Stimulated activated CD8-positive, alpha-beta memory T cell treated with anti-CD3 and anti-CD28 coated beads, Interleukin-4, amount 100 ng/mL, for 4 hours (primary cell): ENCODE measurements around the gene PRSS35.
A peak's percentile ranks its signal among the peaks of the same experiment; 100 is the strongest.
"Not testable (repeated sequence)": the region's sequence is repeated elsewhere in the genome, so short reads cannot be mapped to it uniquely, and the experiment has no call there.

Experiments
- DNase-seq, 2 donors: peaks; one replicate each; pipeline ENCODE4 v3.0.0-alpha.2; 2020; ENCODE audit warnings: low read depth in 2 of 2, low spot score in 1 of 2

Gene PRSS35

GRCh38 chr6:83517500-83517899, 5.2 kb downstream of the PRSS35 start:
- DNase-seq, result no peak

DNA sequence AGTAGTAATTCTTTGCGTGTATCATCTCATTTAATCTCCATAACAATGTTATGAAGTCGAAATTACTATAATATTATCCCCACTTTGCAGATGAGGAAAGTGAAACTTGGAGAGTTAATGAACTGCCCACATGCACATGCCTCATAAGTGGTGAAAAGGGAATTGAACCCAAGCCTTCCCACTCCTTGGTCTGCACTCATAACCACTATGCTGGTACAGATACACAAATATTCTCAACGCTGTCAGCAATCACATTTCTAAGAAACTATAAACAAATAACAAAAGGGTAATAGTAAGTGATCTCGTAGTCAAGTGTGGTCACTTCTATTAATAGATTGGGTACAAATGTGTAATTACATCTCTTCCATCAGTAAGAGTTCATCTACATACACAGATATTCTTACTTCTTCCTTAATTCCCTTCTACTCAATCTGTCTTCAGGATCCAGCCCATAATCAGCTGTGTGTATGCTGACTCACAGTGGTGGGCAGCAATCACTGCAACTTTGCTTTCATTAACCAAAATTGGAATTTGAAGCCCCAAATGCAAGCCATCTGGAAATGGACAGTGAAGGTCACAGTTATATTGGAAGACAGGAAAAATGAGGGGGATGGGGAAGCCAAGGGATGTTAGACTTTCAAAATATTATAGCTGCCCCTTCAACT, 6.6 kb downstream of the PRSS35 start:
- no peak for DNase-seq

DNA sequence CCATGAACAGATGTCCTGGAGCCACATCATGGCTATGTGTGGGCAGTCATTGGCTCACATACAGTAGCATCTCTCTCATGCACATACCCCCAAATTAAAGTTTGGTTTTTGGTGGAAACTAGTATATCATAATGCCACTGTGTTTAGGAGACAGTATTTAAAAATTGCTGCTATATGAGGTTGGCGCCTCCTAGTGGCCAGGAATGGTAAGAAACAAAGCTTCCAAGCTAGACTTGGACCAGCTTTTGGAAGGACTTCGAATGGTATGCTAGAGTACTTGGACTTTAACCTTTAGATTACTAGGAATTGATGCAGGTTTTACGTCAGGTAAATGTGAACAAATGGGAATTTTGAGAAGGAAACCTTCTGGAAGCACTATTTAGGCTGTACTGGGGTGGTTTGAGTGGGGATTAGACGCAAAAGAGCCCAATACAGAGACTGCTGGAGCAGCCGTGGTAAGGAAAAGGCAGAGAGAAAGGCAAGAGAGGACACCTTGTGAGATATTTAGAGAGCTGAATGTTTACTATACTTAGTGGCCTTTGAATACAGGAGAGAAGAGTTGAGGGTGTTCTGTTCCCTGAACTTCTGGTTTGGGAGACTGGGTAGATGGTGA, 23.8 kb downstream of the PRSS35 start:
- DNase-seq, result peak in 1 of 2 donors; percentile 7

- DNase-seq, result no peak
Measured at GRCh38 chr6:83536647-83537589, 24.6 kb downstream of the PRSS35 start.

DNA sequence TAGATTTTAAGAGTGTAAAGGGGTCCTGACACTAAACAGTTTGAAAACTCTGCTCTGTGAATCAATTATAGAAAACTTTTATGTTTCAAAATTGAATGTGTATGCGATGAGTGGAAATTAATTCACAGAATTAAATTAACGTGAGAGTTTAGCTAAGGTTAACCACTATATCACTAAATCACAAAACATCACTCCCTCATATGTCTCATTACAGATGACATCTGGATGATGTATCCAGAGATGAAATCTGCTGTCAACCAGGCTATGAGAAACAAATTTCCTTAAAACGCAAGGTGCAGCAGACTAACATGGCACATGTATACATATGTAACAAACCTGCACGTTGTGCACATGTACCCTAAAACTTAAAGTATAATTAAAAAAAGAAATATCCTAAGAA, 27.3 kb downstream of the PRSS35 start:
- DNase-seq, result no peak

- DNase-seq, result no peak
Measured at GRCh38 chr6:83546636-83547035, 34.3 kb downstream of the PRSS35 start.

- not testable (repeated sequence) for DNase-seq
Measured at GRCh38 chr6:83550482-83550881, 38.1 kb downstream of the PRSS35 start.

DNA sequence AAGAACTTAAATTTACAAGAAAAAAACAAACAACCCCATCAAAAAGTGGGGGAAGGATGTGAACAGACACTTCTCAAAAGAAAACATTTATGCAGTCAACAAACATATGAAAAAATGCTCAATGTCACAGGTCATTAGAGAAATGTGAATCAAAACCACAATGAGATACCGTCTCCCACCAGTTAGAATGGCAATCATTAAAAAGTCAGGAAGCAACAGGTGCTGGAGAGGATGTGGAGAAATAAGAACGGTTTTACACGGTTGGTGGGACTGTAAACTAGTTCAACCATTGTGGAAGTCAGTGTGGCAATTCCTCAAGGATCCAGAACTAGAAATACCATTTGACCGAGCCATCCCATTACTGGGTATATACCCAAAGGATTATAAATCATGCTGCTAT, 39.4 kb downstream of the PRSS35 start:
- not testable (repeated sequence) for DNase-seq

- DNase-seq, result no peak
Measured at GRCh38 chr6:83556871-83557270, 44.5 kb downstream of the PRSS35 start.

GRCh38 chr6:83558975-83559374, 46.6 kb downstream of the PRSS35 start:
- no peak for DNase-seq

GRCh38 chr6:83571663-83572185, 59.4 kb downstream of the PRSS35 start:
- DNase-seq, result not testable (repeated sequence)

- no peak for DNase-seq
Measured at GRCh38 chr6:83574783-83575182, 62.4 kb downstream of the PRSS35 start.
